ENCODE measurements around the gene TUBG2.

Gene TUBG2

DNA sequence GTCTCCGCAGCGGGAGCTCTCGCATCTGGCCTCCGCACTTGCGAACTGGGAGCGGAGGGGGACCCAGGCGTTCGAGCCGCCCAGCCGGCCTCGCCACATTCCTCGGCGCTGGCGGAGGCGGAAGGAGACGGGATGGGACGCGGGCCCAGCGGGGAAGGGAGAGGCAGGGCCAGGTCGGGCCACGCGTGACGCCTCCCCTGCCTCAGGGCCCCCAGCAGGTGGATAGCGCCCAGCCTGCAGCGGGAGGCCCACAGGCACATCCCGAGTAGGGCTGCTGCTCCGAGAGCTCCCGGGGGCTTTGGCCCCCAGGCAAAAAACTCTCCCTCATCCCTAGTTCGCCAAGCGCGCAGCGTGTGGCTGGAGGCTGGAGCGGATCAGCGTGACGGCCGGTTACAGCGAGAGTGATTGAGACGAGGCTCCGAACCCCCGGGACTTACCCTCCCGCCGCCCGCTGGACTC, 16.9 kb downstream of the TUBG2 start:
- TF ChIP-seq, protein P1, sequence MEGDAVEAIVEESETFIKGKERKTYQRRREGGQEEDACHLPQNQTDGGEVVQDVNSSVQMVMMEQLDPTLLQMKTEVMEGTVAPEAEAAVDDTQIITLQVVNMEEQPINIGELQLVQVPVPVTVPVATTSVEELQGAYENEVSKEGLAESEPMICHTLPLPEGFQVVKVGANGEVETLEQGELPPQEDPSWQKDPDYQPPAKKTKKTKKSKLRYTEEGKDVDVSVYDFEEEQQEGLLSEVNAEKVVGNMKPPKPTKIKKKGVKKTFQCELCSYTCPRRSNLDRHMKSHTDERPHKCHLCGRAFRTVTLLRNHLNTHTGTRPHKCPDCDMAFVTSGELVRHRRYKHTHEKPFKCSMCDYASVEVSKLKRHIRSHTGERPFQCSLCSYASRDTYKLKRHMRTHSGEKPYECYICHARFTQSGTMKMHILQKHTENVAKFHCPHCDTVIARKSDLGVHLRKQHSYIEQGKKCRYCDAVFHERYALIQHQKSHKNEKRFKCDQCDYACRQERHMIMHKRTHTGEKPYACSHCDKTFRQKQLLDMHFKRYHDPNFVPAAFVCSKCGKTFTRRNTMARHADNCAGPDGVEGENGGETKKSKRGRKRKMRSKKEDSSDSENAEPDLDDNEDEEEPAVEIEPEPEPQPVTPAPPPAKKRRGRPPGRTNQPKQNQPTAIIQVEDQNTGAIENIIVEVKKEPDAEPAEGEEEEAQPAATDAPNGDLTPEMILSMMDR (IDR thresholded peaks at IDR 0.05; ENCODE audit: control insufficient read depth, extremely low read depth, insufficient read depth), result no peak
- peak overlapping the region; percentile 63 for H3K4me3 ChIP-seq (ENCODE audit: low read depth, low read length)
- DNase-seq (ENCODE audit: low read depth), result peak; percentile 41

DNA sequence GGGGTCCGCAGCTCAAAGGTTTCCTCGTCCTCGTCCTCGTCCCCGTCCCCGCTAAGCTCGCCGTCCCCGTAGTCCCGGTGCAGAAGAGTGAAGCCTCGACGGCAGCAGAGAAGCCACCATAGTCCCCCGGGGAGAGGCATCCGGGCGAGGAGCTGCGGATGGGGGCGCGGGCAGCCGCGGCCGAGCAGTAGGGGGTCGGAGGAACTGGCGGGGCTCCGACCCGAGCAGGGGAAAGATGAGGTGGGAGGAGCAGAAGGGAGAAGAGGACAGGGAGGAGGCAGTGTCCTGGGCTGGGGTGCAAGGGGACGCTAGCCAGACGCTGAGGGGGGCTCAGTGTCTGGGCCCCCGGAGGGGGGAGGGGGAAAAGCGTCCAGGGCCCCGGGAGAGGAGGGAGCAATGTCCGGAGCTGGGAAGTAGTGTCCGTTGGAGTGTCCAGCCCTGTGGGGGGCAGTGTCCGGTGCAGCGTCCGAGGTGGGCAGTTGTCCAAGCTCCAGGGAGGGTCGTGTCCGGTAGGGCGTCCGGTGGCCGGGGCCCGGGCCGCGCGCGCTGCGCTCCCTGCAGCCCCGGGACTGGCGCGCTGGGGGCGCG, 17.4 kb downstream of the TUBG2 start, which contains the start of gene PLEKHH3:
PLEKHH3 (minus strand) TSS at position 571 of the 588 bp plus-strand sequence; CDS start at position 140, 431 bp downstream.
- no peak for DNase-seq (ENCODE audit: low read depth)
- H3K4me3 ChIP-seq (ENCODE audit: low read depth, low read length), result peak within 1 kb of the TSS; percentile 63
- TF ChIP-seq, protein P1 (IDR thresholded peaks at IDR 0.05; ENCODE audit: control insufficient read depth, extremely low read depth, insufficient read depth), result no peak

DNA sequence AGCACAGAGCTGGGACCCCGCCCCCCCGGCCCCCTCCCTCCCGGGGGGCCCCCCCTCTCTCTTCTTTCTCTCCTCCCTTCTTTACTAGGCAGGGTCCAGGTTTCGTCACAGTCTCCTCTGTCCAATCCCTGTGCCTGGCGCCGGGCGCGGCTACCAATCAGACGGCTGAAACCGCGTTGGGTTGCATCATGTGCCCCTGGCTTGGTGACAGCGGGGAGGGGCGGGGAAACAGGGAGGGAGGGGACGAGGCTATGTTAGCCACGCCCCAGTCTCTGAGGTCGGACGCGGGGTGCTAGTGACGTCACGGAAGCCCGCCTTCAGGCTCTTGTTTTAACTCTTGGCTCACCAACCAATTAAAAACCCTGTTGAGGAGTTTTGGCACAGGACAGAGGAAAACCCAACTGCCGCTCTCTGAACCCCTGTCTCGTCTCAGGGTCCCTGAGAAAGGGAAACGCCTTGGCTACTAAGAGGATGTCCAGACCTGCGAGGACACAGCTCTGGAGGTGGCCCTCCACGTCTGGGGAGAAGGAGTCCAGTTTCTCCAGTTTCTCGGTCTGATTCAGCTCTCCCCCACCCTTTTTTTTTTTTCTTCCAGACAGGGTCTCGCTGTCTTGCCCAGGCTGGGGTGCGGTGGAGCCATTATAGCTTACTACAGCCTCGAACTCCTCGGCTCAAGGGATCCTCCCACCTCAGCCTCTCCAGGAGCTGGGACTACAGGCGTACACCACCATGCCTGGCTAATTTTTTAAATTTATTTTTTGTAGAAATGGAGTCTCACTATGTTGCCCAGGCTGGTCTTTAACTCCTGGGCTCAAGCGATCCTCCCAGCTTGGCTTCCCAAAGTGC, 18.2 kb downstream of the TUBG2 start:
- TF ChIP-seq, protein P1 (IDR thresholded peaks at IDR 0.05; ENCODE audit: control insufficient read depth, extremely low read depth, insufficient read depth), result no peak
- DNase-seq (ENCODE audit: low read depth), result peak; percentile 98

GRCh38 chr17:42677921-42678781, 19.1 kb downstream of the TUBG2 start:
- DNase-seq (ENCODE audit: low read depth), result peak; percentile 87
- peak overlapping the region; percentile 63 for H3K4me3 ChIP-seq (ENCODE audit: low read depth, low read length)
- TF ChIP-seq, protein P1 (IDR thresholded peaks at IDR 0.05; ENCODE audit: control insufficient read depth, extremely low read depth, insufficient read depth), result no peak

More for the DNA sequence above, 18.2 kb downstream of the TUBG2 start:
- H3K4me3 ChIP-seq (ENCODE audit: low read depth, low read length), result peak overlapping the region; percentile 63

DNA sequence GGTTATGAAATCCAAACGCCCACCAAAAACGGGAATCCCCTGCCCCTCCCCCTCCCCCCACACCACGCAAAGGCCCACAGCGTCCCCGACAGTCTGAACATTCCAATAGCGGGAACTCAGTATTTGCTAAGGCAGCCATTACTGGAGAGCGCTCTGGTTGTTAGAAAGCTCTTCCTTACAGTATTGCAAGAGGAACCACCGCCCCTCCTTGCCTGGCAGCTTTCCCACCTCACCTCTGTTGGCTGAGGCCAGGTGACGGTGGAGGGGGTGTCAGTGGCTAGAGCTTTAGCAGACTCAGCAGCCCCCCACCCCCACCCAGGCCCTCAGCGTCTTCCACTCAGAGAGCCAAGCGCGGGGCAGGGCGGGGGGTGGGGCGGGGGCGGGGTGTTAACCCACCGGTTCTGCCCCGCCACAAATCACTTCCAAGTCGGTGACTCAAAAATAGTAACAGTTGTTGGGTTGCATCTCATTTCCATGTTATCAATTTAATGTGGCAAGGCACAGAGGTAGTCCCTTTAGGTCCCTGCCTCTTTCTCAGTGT, 19.9 kb downstream of the TUBG2 start:
- no peak for DNase-seq (ENCODE audit: low read depth)
- TF ChIP-seq, protein P1 (IDR thresholded peaks at IDR 0.05; ENCODE audit: control insufficient read depth, extremely low read depth, insufficient read depth), result 0 out of 2 replicates have a peak, but pooled peaks have one; percentile 14

More for the DNA sequence above, 19.9 kb downstream of the TUBG2 start:
- H3K4me3 ChIP-seq (ENCODE audit: low read depth, low read length), result peak overlapping the region; percentile 63
